Right atrium auricular region (tissue), 2 donors: ENCODE results near the gene ZIC2. TPM values are rescaled to one million over a fixed set of nuclear protein-coding genes. Genes with fewer than 3 reads are reported as not detected.

Source experiments
- DNase-seq: peaks from one replicate; pipeline ENCODE4 v3.0.0-alpha.2; 2019; ENCODE audit warnings: low spot score
- H3K27ac ChIP-seq, 2 donors: fragments of 200-600 bp; sonication (generic); 1 replicate in 1 of 2; 2 replicates in 1 of 2; pipeline ENCODE4 v1.5.1; 2016 to 2019
- H3K27me3 ChIP-seq, 2 donors: fragments of 200-600 bp; sonication (generic); one replicate each; pipeline versions ENCODE4 v1.5.1 to v1.6.0; 2017 to 2019
- H3K36me3 ChIP-seq: fragments of 200-600 bp; sonication (generic); one replicate; pipeline ENCODE4 v1.5.1; 2016
- H3K4me1 ChIP-seq, 2 donors: fragments of 200-600 bp; sonication (generic); one replicate each; pipeline versions ENCODE4 v1.5.1 to v1.6.0; 2017 to 2019
- H3K4me3 ChIP-seq, 2 donors: fragments of 200-600 bp; sonication (generic); 1 replicate in 1 of 2; 2 replicates in 1 of 2; pipeline ENCODE4 v1.5.1; 2017 to 2019; ENCODE audit warnings: mild to moderate bottlenecking in 1 of 2, moderate library complexity in 1 of 2
- H3K9me3 ChIP-seq, 2 donors: fragments of 200-600 bp; sonication (generic); one replicate each; pipeline ENCODE4 v1.5.1; 2019
- total RNA-seq, 2 donors: library from RNA; depleted of rRNA; stranded (reverse); fragments of >200 nt; gene quantifications; one replicate each; pipeline ENCODE4 v1.1.0, GENCODE V29; 2016
- TF ChIP-seq, protein P1 (sequence below), 2 donors: fragments of 200-600 bp; sonication (generic); IDR thresholded peaks; one replicate each; pipeline ENCODE4 v1.5.1; 2019; ENCODE audit warnings: antibody characterized with exemption in 2 of 2

ZIC2 gene
- total RNA-seq, 2 donors from 2014 or later, result 0.08 TPM; not detected in 1

DNA sequence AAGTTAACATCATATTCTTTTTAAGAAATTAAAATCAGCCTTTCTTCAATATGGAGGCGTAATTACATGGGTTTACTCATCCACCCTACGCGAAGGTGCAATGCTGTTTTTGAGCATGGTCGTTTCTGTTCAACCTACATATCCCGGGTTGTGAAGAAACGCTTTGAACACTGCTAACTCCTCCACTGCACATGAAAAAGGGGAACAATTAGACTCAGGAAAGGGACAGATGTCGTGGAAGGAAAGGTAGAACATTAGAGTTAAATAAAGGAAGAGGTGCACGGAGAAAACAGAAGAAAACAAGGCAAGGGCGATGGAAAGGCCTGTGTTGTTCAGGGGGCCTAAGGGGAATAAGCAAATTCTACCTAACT, 14.1 kb upstream of the ZIC2 start:
- Histone ChIP-seq H3K27me3 (peaks cover 50 to 54% of the 10 kb centered on the region in 2 donors), H3K27ac (no peak overlapping the region), H3K4me3 (no peak overlapping the region), H3K9me3 (no peaks in the 10 kb centered on the region), H3K36me3 (no peaks in the 10 kb centered on the region), H3K4me1 (peaks cover 0 to 37% of the 10 kb centered on the region in 2 donors)
- no peak for DNase-seq
- TF ChIP-seq, protein P1, sequence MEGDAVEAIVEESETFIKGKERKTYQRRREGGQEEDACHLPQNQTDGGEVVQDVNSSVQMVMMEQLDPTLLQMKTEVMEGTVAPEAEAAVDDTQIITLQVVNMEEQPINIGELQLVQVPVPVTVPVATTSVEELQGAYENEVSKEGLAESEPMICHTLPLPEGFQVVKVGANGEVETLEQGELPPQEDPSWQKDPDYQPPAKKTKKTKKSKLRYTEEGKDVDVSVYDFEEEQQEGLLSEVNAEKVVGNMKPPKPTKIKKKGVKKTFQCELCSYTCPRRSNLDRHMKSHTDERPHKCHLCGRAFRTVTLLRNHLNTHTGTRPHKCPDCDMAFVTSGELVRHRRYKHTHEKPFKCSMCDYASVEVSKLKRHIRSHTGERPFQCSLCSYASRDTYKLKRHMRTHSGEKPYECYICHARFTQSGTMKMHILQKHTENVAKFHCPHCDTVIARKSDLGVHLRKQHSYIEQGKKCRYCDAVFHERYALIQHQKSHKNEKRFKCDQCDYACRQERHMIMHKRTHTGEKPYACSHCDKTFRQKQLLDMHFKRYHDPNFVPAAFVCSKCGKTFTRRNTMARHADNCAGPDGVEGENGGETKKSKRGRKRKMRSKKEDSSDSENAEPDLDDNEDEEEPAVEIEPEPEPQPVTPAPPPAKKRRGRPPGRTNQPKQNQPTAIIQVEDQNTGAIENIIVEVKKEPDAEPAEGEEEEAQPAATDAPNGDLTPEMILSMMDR (IDR thresholded peaks at IDR 0.05), result no peak

GRCh38 chr13:99967869-99968520, 13.6 kb upstream of the ZIC2 start:
- TF ChIP-seq, protein P1 (IDR thresholded peaks at IDR 0.05), result no peak
- Histone ChIP-seq H3K4me1 (peaks cover 0 to 37% of the 10 kb centered on the region in 2 donors), H3K27me3 (peaks cover 50 to 54% of the 10 kb centered on the region in 2 donors), H3K9me3 (no peaks in the 10 kb centered on the region), H3K27ac (no peak overlapping the region), H3K36me3 (no peaks in the 10 kb centered on the region), H3K4me3 (peak overlapping the region in 1 of 2 donors; percentile 33)
- DNase-seq, result no peak

- Histone ChIP-seq H3K27me3 (peaks cover 54 to 57% of the 10 kb centered on the region in 2 donors), H3K36me3 (no peaks in the 10 kb centered on the region), H3K4me1 (peaks cover 0 to 37% of the 10 kb centered on the region in 2 donors), H3K4me3 (peak overlapping the region in 1 of 2 donors; percentile 33), H3K27ac (no peak overlapping the region), H3K9me3 (peaks cover 0 to 2% of the 10 kb centered on the region in 2 donors)
- DNase-seq, result no peak
- TF ChIP-seq, protein P1 (IDR thresholded peaks at IDR 0.05), result no peak
Observed at GRCh38 chr13:99968521-99969452, 12.8 kb upstream of the ZIC2 start.

DNA sequence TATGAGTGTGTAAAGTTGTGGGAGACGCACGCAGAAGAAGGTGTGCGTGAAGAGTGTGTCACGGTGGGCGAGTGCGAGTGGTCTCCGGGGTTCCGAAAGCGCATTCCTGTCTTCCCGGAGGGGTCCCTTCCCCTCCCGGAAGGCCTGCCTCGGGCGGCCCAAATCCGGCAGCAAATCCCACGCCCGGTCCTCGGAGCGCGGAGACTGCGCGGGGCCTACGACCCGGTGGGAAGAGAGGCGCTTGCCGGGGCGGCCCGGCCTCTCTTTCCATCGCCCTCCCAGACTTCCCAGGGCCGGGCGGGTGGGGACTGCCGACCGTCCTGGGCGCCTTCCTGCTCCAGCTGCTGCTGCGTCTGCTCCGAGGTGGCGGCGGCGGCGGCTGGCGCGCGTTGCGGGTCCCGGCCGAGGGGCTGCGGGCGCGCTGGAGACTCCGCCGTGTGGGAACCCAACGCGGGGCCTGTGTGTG, 12.1 kb upstream of the ZIC2 start:
- no peaks in the 10 kb centered on the region for H3K36me3 ChIP-seq
- peaks cover 60 to 64% of the 10 kb centered on the region in 2 donors for H3K27me3 ChIP-seq
- TF ChIP-seq, protein P1 (IDR thresholded peaks at IDR 0.05), result no peak
- peaks cover 0 to 37% of the 10 kb centered on the region in 2 donors for H3K4me1 ChIP-seq
- peaks cover 0 to 5% of the 10 kb centered on the region in 2 donors for H3K9me3 ChIP-seq
- peak overlapping the region in 1 of 2 donors; percentile 30 for H3K4me3 ChIP-seq
- DNase-seq, result no peak
- H3K27ac ChIP-seq, result no peak overlapping the region

GRCh38 chr13:99969919-99970650, 11.5 kb upstream of the ZIC2 start:
- peak overlapping the region in 1 of 2 donors; percentile 30 for H3K4me3 ChIP-seq
- H3K4me1 ChIP-seq, result peaks cover 0 to 37% of the 10 kb centered on the region in 2 donors
- peaks cover 0 to 5% of the 10 kb centered on the region in 2 donors for H3K9me3 ChIP-seq
- no peak overlapping the region for H3K27ac ChIP-seq
- TF ChIP-seq, protein P1 (IDR thresholded peaks at IDR 0.05), result no peak
- H3K27me3 ChIP-seq, result peaks cover 66 to 70% of the 10 kb centered on the region in 2 donors
- DNase-seq, result peak; percentile 23
- no peaks in the 10 kb centered on the region for H3K36me3 ChIP-seq
